Fibroblast of pulmonary artery (primary cell): Measurements from ENCODE around the gene SCAP.
"Not testable (repeated sequence)": the region's sequence is repeated elsewhere in the genome, so short reads cannot be mapped to it uniquely, and the experiment has no call there.

Source experiments
- DNase-seq: peaks from one replicate; pipeline ENCODE4 v3.0.0-alpha.2; 2010; ENCODE audit warnings: low read depth
- H3K4me3 ChIP-seq: replicated peaks from 2 replicates; pipeline ENCODE4 v1.5.1; 2011; ENCODE audit warnings: low read depth, mild to moderate bottlenecking, control low read depth, low read length, moderate library complexity
- TF ChIP-seq, protein P1 (sequence below): IDR thresholded peaks from 2 replicates; pipeline ENCODE4 v1.5.1; 2011; ENCODE audit warnings: mild to moderate bottlenecking, control low read depth, low read length, inconsistent platforms; ENCODE audit errors: missing control alignments

Gene SCAP

DNA sequence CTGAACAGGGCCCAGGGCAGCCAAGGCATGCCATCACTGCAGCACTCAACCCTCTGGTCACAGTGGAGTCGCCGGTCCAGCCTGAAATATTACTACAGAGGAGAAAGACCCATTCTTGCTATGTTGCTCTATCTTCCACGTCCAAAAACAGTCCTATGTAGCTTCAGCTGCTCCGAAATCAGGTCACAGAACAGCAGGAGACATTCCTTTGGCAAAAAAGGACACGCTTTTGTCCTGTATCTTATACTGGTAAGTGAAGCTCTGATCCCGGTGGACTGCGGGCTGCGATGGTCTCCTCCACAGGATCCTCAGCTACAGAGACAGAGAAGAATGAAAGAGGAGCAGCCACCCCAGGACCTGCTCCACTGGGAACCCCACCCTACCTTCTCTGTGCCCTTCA, 20.1 kb upstream of the SCAP start:
- DNase-seq, result no peak
- TF ChIP-seq, protein P1, sequence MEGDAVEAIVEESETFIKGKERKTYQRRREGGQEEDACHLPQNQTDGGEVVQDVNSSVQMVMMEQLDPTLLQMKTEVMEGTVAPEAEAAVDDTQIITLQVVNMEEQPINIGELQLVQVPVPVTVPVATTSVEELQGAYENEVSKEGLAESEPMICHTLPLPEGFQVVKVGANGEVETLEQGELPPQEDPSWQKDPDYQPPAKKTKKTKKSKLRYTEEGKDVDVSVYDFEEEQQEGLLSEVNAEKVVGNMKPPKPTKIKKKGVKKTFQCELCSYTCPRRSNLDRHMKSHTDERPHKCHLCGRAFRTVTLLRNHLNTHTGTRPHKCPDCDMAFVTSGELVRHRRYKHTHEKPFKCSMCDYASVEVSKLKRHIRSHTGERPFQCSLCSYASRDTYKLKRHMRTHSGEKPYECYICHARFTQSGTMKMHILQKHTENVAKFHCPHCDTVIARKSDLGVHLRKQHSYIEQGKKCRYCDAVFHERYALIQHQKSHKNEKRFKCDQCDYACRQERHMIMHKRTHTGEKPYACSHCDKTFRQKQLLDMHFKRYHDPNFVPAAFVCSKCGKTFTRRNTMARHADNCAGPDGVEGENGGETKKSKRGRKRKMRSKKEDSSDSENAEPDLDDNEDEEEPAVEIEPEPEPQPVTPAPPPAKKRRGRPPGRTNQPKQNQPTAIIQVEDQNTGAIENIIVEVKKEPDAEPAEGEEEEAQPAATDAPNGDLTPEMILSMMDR, result no peak
- no peak overlapping the region for H3K4me3 ChIP-seq

DNA sequence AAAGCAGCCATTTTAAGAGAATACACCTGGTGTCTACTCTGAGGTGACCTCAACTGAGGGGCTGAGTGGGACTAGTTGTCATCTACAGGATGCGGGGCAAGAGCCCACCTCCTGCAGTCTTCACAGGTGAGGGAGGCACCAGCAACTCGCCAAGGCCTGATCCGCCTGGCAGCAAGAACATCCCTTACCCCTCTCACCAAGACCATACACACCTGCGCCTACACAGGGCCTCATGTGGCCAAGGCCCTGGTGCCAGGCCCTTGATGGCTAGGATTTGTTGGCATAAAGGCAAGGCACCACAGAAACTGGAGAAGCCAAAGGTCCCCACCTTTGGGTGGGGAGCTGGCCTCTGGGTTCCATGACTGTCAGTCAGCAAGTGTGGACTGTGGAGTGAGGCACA, 19.4 kb upstream of the SCAP start:
- no peak for DNase-seq
- H3K4me3 ChIP-seq, result no peak overlapping the region
- TF ChIP-seq, protein P1, result no peak

DNA sequence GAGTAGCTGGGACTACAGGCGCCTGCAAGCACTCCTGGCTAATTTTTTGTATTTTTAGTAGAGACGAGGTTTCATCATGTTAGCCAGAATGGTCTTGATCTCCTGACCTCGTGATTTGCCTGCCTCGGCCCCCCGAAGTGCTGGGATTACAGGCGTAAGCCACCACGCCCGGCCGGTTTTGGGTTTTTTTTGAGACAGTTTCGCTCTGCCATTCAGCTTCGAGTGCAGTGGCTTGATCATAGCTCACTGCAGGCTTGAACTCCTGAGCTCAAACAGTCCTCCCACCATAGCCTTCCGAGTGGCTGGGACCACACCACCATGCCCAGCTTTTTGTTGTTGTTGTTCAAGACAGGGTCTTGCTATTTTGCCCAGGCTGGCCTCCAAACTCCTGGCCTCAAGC, 16.0 kb upstream of the SCAP start:
- no peak for DNase-seq
- H3K4me3 ChIP-seq, result no peak overlapping the region
- TF ChIP-seq, protein P1, result no peak

DNA sequence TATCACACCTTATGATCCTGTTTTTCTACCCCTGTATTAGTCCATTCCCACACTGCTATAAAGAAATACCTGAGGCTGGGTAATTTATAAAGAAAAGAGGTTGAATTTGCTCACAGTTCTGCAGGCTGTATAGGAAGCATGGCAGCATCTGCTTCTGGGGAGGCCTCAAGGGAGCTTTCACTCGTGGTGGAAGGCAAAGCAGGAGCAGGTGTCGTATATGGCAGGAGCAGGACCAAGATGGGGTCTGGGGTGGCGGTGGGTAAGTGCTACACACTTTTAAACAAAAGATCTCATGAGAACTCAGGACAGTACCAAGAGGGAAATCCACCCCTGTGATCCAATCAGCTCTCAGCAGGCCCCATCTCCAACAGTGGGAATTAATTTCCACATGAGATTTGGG, 15.4 kb upstream of the SCAP start:
- DNase-seq, result no peak
- TF ChIP-seq, protein P1, result no peak
- no peak overlapping the region for H3K4me3 ChIP-seq

DNA sequence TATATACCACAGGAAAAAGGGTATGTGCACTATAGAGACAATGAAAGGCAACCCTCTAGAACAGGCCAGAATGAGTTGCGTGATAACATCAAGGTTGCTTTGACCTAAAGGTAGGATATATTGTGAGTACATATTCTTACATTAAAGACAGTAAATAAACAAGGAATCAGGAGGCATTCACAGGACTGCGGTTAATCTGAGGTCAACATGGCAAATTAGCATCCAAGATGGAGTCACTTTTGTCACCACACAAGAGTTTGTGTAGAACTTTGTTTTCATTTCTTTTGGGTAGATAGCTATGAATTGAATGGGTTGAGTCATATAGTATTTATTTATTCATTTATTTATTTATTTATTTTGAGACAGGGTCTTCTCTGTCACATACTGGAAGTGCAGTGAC, 11.5 kb upstream of the SCAP start:
- TF ChIP-seq, protein P1, result no peak
- DNase-seq, result no peak
- no peak overlapping the region for H3K4me3 ChIP-seq

DNA sequence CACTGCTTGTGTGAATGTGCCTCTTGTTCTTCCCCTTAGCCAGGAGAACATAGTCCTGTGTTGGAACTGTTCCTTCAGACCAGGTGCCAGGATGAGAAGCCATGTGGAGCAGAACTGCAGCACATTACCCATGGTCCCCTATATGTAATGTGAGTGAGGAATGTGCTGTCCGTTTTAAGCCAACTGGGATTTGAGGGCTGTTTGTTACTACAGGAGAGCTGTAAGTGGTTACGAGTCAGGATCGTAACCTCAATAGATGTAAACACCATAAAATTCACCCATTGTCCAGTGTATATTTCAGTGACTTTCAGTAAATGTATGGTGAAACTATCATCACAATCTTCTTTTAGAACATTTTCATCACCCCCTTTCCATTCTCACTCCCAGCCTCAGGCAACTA, 10.1 kb upstream of the SCAP start:
- DNase-seq, result no peak
- TF ChIP-seq, protein P1, result no peak
- no peak overlapping the region for H3K4me3 ChIP-seq

DNA sequence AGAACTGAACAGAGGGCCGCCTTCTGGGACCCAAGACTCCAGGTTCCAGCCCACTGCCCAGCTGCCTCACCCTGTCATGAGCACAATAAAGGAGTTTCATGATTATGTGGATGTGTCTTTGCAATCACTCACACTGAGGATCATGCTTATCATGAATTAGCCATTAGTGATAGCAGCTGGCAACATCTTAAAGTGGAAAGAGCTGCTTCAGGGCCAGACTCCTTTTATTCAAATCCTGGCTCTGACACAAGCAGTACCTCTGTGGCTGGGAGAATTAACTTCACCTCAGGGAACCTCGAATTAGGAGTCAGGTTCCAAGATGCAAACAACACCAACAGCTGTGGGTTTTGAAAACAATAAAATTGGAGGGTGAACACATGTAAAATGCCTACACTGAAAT, 6.6 kb upstream of the SCAP start:
- TF ChIP-seq, protein P1, result no peak
- no peak overlapping the region for H3K4me3 ChIP-seq
- DNase-seq, result no peak

DNA sequence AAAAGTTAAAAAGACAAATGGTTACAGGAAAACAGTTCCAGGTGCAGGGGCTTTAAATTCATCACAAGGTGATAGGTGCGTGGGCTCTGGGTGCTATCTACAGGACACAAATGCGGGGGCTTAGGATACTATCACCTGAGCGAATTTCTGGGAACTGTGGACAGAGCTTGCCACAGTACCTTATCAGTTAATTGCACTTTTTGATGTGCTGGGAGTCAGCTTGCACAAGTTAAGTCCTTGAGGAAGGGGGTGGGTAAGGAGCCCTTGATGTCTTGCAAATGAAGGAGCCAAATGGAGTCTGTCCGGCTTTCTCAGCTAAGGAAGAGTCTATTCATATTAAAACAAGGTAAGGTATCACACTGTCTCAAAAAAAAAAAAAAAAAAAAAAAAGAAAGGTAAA, 6.0 kb upstream of the SCAP start:
- not testable (repeated sequence) for DNase-seq

DNA sequence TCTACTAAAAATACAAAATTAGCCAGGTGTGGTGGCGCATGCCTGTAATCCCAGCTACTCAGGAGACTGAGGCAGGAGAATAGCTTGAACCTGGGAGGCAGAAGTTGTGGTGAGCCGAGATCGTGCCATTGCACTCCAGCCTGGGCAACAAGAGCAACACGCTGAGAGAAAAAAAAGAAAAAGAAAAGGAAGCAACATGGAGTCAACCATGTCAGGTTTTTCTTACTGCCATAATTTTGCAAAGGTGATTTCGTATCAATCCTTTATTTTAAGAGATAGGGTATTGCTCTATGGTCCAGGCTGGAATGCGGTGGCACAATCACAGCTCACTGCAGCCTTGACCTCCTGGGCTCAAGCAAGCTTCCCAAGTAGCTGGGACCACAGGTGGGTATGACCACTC, 4.5 kb upstream of the SCAP start:
- DNase-seq, H3K4me3 ChIP-seq: not testable (repeated sequence)

More for the DNA sequence above, 6.0 kb upstream of the SCAP start:
- not testable (repeated sequence) for H3K4me3 ChIP-seq
